ENCODE measurements around the gene KIAA1671.

GRCh38 chr22:25027043-25027906 is 74.8 kb downstream of the KIAA1671 start:
- no peak for TF ChIP-seq POLR2A (IDR thresholded peaks at IDR 0.05)
- no peak for TF ChIP-seq CTCF (IDR thresholded peaks at IDR 0.05 in 8 of 11, conservative IDR thresholded peaks at IDR 0.05 in 3 of 11)
- no peak for TF ChIP-seq POLR2AphosphoS5 (IDR thresholded peaks at IDR 0.05)

Measured in spleen (tissue), 7 donors.